SHP77 (cell line): Measurements from ENCODE around the gene P2RY6.

Experiments
- DNase-seq, 2 experiments: peaks; one replicate each; lab custom pipeline; 2025; lab: John Stamatoyannopoulos, UW

P2RY6 gene

GRCh38 chr11:73280626-73281025 lies 8.5 kb downstream of the P2RY6 start:
- no peak for DNase-seq

DNA sequence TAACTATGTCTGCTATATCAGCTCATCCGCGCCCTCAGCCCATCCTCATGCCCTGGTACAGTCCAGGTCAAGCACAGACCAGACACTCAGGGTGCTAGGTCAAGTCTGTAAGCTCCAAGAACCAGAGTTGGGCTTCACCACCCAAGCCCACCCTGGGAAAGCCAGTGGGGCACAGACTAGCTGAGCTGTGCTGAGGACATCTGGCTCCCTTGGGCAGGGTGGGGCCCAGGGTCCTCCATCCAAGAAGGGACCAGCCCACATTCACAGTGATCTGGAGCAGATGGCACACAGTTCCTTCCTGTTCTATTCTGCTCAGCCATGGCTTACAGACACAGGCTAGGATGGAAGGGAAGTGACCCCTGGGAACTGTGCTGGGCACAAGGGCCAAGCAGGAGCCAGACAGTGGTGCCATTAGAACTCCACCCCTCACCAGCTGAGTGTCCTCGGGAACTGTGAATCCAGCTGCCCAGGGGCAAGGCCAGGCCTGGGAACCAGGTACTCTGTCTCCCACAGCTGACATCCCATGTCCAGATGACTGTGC lies 9.1 kb downstream of the P2RY6 start:
- DNase-seq, result no peak

DNA sequence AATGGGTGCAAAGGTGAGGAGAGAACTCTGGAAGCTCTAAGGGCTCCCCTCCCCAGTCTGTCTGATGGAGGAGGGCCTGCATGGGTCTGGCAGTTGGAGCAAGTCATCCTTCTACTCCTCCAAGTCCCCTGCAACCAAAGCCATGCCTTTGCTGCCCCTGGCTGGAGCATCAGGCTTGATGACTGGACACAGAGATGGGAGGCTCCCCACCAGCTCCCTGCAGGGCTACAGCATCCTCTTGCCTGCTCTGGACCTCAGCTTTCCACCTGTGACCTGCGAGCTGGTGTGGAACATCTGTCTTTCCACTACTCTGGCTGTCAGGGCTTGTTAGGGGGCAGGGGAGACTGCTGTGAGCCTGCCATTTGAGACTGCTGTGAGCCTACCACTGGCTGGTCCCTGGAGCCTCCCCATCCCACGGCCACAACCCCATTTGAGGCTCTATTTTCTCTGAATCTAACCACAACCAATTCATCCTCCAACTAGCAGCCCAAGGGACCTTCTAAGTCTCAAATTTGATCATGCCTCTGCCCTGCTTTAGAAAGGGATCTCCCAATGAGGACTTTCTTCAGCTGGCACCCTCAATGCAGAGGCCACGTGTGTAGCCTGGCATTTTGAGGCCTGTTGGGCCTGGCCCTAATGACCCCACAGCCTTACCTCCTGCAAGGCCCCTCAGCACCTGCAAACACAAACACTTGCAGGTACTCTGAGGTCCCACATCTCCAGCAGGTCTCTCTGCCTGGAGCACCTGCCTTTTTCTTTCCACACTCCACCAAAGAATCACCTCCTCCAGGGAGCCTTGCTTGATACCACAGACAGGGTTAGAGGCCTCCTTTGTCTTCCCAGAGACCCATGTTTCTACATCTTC lies 9.9 kb downstream of the P2RY6 start:
- no peak for DNase-seq

GRCh38 chr11:73283276-73284000 lies 11.3 kb downstream of the P2RY6 start:
- DNase-seq, result no peak

DNA sequence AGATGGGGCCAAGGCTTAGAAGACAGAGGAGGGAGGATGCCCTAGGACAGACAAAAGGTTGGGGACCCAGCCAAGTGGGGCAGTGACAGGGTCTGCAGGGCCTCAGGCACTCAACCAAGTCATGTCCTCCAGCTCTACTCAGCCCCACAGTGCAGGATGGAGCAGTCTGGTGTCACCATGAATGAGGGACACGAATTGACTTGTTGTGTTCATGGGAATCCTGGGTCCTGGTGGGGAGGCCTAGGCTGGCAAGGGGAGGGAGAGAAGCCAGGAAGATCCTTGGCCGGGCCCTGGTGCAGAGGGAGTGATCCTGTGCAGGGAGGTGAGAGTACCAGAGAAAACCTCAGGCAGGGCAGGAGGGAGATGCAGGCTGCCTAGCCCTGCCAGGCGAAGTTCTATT lies 12.0 kb downstream of the P2RY6 start:
- no peak for DNase-seq

DNA sequence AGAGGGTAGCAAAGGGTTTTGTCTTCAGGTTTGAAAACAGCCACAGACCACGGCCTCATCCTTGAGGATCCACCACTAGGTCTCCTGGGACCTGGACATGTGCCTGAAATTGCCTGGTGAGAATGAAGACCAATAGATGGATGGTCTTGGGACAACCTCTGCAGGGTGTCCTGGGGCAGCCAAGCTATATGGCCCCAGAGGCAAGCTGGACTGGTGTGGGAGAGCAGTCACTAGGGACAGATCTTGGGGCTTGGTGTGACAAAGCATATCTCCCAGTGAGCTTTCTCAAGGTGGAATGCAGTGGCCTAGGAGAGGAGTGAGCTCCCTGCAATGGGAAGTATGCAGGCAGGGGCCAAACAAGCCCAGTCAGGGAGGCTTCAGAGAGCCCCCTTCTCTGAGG lies 13.6 kb downstream of the P2RY6 start:
- no peak for DNase-seq

DNA sequence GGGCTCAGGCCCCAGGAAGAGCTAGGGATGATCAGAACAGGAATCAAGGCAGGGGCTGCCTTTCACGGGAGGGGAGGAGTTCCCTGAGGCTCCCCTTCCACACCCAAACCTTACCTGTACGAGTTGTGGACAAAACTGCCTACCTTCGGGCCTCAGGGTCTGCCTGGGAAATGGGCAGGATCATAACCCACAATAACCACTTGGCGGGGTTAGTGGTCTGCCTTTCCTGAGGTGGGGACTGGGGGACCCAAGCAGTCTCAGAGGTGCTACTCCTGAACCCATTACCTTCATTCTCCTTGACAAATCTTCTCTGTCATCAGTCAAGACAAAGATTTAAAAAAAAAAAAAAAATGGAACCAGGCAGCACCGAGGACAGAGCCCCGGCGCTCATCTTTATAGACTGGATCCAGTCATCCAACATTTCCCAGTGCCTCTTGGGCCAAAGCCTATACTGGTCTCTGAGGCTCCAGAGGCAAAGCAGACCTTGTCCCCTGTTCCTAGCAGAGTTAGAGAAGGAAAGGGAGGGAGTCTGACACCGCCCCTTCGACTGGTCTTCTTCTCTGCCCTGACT lies 14.2 kb downstream of the P2RY6 start:
- DNase-seq, result no peak

DNA sequence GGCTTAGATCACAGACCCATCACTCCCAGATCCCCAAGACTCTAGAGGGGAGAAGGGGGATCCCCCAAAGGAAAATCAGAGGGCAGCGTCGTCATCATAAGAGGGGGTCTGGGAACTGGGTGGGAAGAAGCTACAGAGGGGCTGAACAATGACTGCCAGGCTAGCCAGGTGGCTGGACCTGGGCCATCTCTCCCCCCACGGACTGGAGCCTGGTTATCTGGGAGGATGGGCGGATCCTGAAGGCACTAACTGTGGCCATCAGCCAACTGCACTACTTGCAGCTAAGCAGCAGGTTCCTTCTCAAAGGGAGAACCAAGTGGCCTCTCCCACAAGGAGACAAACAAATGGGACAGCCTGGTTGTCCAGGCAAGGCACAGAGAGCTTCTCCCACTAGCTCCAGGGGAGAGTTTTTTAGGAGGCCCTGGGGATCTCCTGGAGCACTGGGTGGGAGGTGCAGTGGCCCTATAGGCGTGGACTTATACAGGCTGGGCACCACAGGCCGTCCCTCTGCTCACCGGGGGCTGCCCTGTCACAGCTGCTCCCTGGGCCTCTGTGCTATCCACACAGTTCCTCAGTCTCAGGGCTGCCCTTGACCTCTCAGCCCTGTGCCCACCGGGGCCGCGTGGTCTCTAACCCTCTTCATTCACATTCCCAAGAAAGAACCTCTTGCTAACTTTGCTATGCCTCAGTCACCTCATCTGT lies 15.4 kb downstream of the P2RY6 start:
- no peak for DNase-seq

- no peak for DNase-seq
These were observed 16.2 kb downstream of the P2RY6 start for GRCh38 chr11:73288192-73288872.

DNA sequence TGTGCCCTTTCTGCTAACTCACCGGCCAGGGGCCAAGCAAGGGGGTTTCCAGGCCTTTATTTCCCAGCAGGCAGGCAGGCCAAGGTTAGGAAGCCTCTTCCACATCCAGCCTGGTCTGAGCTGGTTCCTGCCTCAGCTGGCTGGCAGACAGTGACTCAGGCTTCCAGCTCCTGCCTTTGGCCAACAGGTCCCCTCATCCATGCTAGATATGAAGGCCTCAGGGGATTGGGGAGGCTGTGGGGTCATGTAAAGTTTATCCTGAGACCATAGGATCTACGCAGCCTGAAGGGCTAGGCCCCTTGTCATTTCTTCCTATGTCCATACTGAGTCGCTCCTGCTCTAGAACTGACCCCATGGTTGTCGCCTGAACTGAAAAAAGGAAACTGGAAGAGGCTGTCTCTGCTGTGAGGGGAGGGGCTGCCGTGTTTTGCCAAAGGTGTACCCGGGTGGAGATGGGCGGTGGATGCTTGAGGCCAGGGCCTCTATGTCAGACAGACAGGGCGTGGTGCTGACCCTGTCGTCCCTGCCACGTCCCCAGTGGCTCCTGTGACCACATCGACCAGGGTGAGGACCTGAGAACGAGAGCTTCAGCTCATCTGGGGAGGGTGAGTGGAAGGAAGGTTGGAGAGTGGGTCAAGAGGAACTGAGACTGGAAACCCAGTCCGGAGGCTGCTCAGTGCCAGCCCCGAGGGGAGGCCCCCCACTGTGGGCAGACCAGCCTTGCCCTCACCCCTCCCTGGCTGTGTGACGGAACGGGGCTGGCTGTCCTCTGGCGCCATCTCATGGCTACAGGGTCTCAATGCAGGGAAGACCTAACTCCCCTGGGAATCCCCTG lies 17.0 kb downstream of the P2RY6 start:
- DNase-seq, result peak; percentile 25 to 30

GRCh38 chr11:73290536-73290935 lies 18.4 kb downstream of the P2RY6 start:
- DNase-seq, result no peak

DNA sequence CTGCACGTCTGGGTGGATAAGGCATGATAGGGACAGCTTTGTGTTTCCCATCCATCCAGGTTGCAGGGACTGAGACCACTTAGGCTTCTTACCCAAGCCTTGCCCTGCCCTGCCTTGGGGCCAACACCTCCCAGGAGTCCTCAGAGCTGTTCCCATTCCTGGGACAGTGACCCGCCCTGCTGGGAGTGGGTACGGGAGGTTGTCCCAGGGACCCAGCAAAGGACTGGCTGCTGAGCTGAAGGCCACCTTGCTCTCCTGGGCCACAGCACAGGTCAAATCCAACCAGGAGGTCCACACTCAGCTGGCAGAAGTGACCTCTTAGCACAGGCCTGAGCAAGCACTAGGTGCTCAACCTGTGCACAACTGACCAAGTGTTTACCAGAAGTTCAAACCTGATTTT lies 19.1 kb downstream of the P2RY6 start:
- DNase-seq, result no peak

DNA sequence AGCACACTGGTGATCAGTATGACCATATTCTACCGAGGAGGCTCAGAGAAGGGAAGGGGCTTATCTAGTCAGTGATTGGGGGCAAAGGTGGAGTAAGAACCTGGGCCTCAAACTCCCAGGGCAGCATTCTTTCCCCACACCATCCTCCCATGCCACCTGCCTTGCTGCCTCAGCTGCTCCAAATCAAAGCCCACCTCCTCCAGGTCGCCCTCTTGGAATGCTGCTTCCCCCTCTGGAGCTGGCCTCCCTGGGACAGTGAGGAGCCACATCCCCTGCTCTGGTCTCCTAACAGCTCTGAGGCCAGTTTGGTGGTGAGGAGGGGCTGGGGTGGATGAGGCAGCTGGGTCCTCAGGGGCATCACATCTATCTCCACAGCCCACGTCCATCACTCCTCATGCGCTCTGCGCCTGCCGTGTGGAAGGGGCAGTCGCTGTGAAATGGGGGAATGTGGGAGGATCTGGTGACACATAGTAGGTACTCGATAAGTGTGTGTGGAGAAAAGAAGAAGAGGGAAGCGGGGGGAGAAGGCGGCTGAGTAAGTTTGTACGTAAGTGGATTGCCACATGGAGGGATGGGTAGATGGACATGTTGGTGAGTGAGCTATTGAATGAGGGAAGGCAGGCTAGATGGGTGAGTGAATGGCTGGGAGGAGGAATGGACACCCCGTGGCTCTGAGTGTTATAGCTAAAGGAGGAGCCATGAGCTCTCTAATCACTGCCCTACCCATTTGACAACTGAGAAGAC lies 19.8 kb downstream of the P2RY6 start:
- no peak for DNase-seq

GRCh38 chr11:73292525-73292894 lies 20.4 kb downstream of the P2RY6 start:
- no peak for DNase-seq

- DNase-seq, result no peak
These were observed 21.3 kb downstream of the P2RY6 start for GRCh38 chr11:73293356-73293936.

- DNase-seq, result no peak
These were observed 22.5 kb downstream of the P2RY6 start for GRCh38 chr11:73294604-73295003.

DNA sequence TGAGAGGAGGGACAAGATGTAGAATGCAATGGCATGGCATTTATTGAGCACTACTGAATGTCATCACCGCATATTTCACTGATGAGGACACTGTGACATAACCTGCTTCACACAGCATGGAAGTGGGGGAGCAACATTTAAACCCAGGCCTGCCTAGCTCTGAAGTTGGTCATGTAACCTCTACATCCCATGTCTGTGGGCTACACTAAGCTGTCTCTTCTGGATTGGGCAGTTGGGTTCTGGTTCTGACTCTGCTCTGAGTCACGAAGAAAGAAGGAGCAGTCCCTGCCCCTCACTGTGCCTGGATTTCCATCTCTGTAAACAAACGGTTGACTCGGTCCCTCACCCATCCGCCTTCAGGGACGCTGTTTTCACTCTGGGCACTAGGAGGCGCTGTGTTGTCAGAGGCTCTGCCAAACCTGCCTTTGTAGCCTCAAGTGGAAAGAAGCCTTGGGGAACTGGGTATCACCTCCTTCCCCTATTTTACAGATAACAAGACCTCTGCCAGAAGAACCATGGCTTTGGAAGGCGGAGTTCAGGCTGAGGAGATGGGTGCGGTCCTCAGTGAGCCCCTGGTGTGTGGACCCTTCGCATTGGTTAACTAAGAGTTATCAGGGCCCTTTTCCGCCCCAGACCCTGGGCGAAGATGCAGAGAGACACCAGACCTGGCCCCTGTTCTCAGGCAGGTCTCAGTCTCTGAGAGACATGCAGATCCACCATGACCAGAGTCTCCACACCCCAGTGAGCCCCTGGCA lies 23.3 kb downstream of the P2RY6 start:
- DNase-seq, result peak; percentile 35 to 71

DNA sequence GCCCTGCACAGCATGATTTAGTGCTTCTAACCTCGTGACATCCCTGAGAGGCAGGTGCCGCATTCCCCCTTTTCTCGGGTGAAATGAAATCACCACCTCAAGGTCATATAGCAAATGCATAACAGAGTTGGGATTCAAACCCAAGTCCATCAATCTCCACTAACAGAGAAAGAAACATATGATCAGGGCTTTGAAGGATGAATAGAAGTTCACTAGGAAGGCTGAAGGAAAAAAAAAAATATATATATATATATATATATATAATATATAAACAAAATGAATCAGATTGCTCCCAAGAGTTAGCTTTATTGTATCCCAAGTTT lies 23.8 kb downstream of the P2RY6 start:
- no peak for DNase-seq
